ENCODE results near the gene CARD10. TPM values are rescaled to one million over a fixed set of nuclear protein-coding genes. Genes with fewer than 3 reads are reported as not detected.

The CARD10 gene
- total and polyA plus RNA-seq, 2 of the 13 experiments (the other 11 are each of a cell fraction or from before 2014, with no cell fraction given), result 35.2 to 55.8 TPM

DNA sequence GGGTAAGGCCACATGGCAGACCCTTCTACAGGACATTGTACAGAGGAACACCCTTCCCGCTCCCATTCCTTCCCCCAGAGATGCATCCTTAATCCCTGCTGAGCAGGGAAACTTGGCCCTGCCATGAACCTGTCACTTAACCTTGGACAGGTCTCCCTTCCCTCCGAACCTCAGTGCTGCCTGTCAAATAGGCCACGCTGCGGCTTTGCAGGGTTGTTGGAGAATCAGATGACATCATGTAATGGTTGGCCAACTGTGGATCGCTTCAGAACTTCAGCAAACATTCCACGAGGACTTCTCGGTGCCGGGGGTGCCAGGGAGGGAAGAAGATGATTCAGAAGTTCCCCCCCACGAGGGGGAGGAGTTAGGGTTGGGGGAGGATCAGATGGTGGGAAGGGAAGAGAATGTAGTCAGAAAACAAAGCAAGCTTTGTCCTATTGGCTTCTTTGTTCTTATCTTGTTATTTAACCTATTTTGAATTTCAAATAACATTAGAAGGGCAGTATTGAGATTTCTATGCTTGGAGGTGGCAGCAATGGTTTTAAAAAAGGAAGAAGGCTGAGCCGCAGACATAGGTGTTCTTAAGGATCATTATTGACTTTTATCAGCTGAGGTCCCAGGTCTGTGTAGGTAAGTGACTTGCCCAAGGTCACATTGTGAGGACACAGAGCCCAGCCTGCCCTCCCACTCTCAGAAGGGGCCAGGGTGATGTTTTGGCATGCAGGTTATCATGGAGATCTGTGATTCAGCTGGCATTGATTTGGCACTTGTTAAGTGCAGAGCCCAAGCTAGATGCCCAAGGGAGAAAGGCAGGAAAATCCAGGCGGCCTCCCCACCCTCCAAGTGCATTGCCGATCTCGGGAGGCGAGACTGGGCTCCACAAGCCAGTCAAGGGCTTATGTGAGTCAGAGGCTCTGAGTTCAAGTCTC, 44.2 kb upstream of the CARD10 start (continued):
- TF ChIP-seq, protein P1, sequence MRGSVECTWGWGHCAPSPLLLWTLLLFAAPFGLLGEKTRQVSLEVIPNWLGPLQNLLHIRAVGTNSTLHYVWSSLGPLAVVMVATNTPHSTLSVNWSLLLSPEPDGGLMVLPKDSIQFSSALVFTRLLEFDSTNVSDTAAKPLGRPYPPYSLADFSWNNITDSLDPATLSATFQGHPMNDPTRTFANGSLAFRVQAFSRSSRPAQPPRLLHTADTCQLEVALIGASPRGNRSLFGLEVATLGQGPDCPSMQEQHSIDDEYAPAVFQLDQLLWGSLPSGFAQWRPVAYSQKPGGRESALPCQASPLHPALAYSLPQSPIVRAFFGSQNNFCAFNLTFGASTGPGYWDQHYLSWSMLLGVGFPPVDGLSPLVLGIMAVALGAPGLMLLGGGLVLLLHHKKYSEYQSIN (CRISPR knock-in tag; IDR thresholded peaks at IDR 0.05; ENCODE audit: borderline replicate concordance), result no peak
- TF ChIP-seq ZNF12 (CRISPR knock-in tag; IDR thresholded peaks at IDR 0.05) (peak; percentile 51; the same call in 1 of the 2 replicates), ZFX (CRISPR knock-in tag; IDR thresholded peaks at IDR 0.05; ENCODE audit: low read depth) (peak; percentile 62), HMG20B (CRISPR knock-in tag; conservative IDR thresholded peaks at IDR 0.05) (no peak), ZC3H13 (CRISPR knock-in tag; IDR thresholded peaks at IDR 0.05) (no peak), ZNF552 (CRISPR knock-in tag; IDR thresholded peaks at IDR 0.05; ENCODE audit: borderline replicate concordance) (no peak), FLYWCH1 (CRISPR knock-in tag; IDR thresholded peaks at IDR 0.05) (no peak), ZFP36L1 (CRISPR knock-in tag; IDR thresholded peaks at IDR 0.05) (no peak), ZNF766 (CRISPR knock-in tag; IDR thresholded peaks at IDR 0.05; ENCODE audit: borderline replicate concordance) (no peak)
- TF ChIP-seq, protein P2, sequence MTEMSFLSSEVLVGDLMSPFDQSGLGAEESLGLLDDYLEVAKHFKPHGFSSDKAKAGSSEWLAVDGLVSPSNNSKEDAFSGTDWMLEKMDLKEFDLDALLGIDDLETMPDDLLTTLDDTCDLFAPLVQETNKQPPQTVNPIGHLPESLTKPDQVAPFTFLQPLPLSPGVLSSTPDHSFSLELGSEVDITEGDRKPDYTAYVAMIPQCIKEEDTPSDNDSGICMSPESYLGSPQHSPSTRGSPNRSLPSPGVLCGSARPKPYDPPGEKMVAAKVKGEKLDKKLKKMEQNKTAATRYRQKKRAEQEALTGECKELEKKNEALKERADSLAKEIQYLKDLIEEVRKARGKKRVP (CRISPR knock-in tag; IDR thresholded peaks at IDR 0.05), result peak in 1 of 2 experiments; percentile 83; a peak in 2 of 4 replicates
- TF ChIP-seq, protein P3, sequence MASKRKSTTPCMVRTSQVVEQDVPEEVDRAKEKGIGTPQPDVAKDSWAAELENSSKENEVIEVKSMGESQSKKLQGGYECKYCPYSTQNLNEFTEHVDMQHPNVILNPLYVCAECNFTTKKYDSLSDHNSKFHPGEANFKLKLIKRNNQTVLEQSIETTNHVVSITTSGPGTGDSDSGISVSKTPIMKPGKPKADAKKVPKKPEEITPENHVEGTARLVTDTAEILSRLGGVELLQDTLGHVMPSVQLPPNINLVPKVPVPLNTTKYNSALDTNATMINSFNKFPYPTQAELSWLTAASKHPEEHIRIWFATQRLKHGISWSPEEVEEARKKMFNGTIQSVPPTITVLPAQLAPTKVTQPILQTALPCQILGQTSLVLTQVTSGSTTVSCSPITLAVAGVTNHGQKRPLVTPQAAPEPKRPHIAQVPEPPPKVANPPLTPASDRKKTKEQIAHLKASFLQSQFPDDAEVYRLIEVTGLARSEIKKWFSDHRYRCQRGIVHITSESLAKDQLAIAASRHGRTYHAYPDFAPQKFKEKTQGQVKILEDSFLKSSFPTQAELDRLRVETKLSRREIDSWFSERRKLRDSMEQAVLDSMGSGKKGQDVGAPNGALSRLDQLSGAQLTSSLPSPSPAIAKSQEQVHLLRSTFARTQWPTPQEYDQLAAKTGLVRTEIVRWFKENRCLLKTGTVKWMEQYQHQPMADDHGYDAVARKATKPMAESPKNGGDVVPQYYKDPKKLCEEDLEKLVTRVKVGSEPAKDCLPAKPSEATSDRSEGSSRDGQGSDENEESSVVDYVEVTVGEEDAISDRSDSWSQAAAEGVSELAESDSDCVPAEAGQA (IDR thresholded peaks at IDR 0.05; ENCODE audit: low read depth), result no peak
- TF ChIP-seq, protein P3 (CRISPR knock-in tag; IDR thresholded peaks at IDR 0.05; ENCODE audit: borderline replicate concordance), result no peak
- TF ChIP-seq, protein P4, sequence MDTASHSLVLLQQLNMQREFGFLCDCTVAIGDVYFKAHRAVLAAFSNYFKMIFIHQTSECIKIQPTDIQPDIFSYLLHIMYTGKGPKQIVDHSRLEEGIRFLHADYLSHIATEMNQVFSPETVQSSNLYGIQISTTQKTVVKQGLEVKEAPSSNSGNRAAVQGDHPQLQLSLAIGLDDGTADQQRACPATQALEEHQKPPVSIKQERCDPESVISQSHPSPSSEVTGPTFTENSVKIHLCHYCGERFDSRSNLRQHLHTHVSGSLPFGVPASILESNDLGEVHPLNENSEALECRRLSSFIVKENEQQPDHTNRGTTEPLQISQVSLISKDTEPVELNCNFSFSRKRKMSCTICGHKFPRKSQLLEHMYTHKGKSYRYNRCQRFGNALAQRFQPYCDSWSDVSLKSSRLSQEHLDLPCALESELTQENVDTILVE (CRISPR knock-in tag; IDR thresholded peaks at IDR 0.05), result peak; percentile 62; the same call in 1 of the 2 replicates
- TF ChIP-seq, protein P5, sequence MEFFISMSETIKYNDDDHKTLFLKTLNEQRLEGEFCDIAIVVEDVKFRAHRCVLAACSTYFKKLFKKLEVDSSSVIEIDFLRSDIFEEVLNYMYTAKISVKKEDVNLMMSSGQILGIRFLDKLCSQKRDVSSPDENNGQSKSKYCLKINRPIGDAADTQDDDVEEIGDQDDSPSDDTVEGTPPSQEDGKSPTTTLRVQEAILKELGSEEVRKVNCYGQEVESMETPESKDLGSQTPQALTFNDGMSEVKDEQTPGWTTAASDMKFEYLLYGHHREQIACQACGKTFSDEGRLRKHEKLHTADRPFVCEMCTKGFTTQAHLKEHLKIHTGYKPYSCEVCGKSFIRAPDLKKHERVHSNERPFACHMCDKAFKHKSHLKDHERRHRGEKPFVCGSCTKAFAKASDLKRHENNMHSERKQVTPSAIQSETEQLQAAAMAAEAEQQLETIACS (CRISPR knock-in tag; IDR thresholded peaks at IDR 0.05), result no peak
- TF ChIP-seq, protein P6, sequence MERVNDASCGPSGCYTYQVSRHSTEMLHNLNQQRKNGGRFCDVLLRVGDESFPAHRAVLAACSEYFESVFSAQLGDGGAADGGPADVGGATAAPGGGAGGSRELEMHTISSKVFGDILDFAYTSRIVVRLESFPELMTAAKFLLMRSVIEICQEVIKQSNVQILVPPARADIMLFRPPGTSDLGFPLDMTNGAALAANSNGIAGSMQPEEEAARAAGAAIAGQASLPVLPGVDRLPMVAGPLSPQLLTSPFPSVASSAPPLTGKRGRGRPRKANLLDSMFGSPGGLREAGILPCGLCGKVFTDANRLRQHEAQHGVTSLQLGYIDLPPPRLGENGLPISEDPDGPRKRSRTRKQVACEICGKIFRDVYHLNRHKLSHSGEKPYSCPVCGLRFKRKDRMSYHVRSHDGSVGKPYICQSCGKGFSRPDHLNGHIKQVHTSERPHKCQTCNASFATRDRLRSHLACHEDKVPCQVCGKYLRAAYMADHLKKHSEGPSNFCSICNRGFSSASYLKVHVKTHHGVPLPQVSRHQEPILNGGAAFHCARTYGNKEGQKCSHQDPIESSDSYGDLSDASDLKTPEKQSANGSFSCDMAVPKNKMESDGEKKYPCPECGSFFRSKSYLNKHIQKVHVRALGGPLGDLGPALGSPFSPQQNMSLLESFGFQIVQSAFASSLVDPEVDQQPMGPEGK (CRISPR knock-in tag; IDR thresholded peaks at IDR 0.05), result peak; percentile 100

Data from HepG2 (cell line).